Progenitor cell of endocrine pancreas (in vitro differentiated cells): ENCODE data around the gene DIAPH2. TPM values are rescaled to one million over a fixed set of nuclear protein-coding genes. Genes with fewer than 3 reads are reported as not detected.

Experiments
- DNase-seq: peaks from one replicate; pipeline ENCODE4 v3.0.0; 2021; ENCODE audit warnings: low spot score; ENCODE audit not compliant: unreplicated experiment
- H3K27ac Mint-ChIP-seq: 2 replicates; pipeline ENCODE4 v1.8.0; 2021; ENCODE audit warnings: mild to moderate bottlenecking, moderate library complexity, mixed read lengths
- H3K27me3 Mint-ChIP-seq: 2 replicates; pipeline ENCODE4 v1.8.0; 2021; ENCODE audit warnings: mixed read lengths
- H3K36me3 Mint-ChIP-seq: 2 replicates; pipeline ENCODE4 v1.8.0; 2022; ENCODE audit warnings: mixed read lengths; ENCODE audit not compliant: insufficient read depth
- H3K4me1 Mint-ChIP-seq: 2 replicates; pipeline ENCODE4 v1.8.0; 2021; ENCODE audit warnings: low read depth, mixed read lengths
- H3K4me3 Mint-ChIP-seq: 2 replicates; pipeline ENCODE4 v1.8.0; 2021; ENCODE audit warnings: low read depth, mild to moderate bottlenecking, moderate library complexity, mixed read lengths
- H3K9me3 Mint-ChIP-seq: 2 replicates; pipeline ENCODE4 v1.8.0; 2021; ENCODE audit warnings: low read depth, mixed read lengths
- total RNA-seq: library from RNA; stranded (reverse); gene quantifications from 2 replicates; pipeline ENCODE4 v1.2.1, GENCODE V29; 2021
- TF ChIP-seq, protein P1 (sequence below): fragments of 200-600 bp; sonication (generic); IDR thresholded peaks from one replicate; pipeline ENCODE4 v1.5.0; 2021; ENCODE audit warnings: antibody characterized with exemption, mild to moderate bottlenecking; ENCODE audit not compliant: unreplicated experiment

DIAPH2 gene
- total RNA-seq, 1 donor from 2014 or later = 29.7 TPM

DNA sequence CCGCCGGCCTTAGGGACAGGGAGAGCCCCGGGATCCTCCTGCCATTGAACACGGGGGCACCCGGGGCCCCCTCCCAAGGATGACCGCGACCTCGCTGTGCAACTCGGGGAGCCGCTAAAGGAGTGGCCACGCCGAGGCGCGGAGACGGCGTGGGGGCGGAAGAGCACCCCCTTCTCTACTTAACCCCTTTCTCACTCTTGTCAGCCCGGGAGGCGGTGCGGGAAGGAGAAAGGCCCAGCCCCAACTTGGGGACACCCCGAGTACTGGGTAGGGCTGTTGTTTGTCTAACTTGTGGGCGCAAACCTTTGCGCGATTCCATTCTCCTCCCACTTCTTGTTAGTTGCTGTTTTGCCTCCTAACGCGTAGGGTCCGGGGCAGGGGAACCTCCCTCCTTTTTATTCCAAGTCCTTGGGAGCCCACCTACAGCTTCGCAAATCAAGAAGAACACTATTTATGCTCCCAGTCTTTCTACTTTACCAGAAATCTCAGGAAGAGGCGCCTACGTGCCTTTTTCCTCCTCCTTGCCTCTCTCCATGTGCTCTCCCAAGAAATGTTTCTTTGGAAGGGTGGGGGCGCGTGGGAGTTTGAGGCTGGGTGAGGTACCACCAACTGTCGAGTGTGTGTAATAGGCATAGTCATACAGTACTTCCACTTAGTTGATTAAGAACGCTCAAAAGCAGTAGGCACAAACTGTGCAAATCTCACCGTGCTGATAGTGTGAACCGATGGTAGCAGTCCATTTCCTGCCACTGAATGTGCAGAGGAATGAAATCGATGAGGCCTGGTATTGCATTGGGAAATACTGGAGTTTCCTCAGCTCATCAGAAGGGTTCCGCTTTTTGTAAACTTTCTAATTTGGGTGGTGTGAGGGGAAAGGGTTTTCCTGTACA is 813 bp downstream of the DIAPH2 start:
- peak; percentile 10 for DNase-seq
- Mint-ChIP-seq H3K9me3 (no peaks in the 10 kb centered on the region), H3K4me3 (peak overlapping the region; percentile 98), H3K4me1 (peaks cover 22% of the 10 kb centered on the region), H3K27ac (peak overlapping the region; percentile 92), H3K27me3 (no peaks in the 10 kb centered on the region), H3K36me3 (peaks cover 1% of the 10 kb centered on the region)
- TF ChIP-seq, protein P1, sequence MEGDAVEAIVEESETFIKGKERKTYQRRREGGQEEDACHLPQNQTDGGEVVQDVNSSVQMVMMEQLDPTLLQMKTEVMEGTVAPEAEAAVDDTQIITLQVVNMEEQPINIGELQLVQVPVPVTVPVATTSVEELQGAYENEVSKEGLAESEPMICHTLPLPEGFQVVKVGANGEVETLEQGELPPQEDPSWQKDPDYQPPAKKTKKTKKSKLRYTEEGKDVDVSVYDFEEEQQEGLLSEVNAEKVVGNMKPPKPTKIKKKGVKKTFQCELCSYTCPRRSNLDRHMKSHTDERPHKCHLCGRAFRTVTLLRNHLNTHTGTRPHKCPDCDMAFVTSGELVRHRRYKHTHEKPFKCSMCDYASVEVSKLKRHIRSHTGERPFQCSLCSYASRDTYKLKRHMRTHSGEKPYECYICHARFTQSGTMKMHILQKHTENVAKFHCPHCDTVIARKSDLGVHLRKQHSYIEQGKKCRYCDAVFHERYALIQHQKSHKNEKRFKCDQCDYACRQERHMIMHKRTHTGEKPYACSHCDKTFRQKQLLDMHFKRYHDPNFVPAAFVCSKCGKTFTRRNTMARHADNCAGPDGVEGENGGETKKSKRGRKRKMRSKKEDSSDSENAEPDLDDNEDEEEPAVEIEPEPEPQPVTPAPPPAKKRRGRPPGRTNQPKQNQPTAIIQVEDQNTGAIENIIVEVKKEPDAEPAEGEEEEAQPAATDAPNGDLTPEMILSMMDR = no peak

DNA sequence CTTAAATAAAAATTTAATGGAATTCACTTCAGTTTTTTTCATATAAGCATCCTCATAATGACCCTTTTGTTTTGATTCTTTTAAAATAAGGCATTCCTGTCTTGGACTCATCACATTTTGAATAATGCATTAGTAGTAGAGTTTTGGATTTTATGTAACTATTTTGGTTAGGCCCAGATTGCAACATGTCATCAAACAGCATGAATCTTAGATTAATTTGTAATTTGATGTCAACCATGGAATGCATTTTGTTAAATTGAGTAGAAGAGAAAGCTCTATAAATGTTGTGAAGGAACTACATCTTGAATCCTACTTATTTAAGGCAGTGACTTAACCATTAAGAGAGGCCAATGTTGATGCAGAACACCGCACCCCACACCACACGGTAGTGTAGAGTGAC is 3.1 kb downstream of the DIAPH2 start:
- TF ChIP-seq, protein P1 = no peak
- Mint-ChIP-seq H3K9me3 (no peaks in the 10 kb centered on the region), H3K27ac (no peak overlapping the region), H3K4me1 (peaks cover 23% of the 10 kb centered on the region), H3K4me3 (no peak overlapping the region), H3K36me3 (peaks cover 1% of the 10 kb centered on the region), H3K27me3 (no peaks in the 10 kb centered on the region)
- no peak for DNase-seq

DNA sequence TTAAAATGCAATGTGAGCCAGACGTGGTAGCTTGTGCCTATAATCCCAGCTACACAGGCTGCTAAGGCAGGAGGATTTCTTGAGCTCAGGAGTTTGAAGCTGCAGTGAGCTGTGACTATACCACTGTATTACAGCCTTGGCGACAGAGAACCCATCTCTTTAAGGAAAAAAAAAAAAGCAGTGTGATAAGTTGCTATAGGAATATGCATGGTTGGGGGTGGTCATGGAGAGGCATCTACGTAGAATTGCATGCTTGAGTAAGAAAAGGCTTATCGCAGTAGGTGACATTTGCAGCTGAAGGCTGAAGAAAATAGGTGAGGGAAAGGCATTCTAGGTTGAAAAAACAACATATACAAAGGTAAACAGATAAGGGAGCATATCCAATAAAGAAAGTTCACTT is 4.1 kb downstream of the DIAPH2 start:
- Mint-ChIP-seq H3K36me3 (peaks cover 1% of the 10 kb centered on the region), H3K4me1 (peaks cover 29% of the 10 kb centered on the region), H3K9me3 (no peaks in the 10 kb centered on the region), H3K4me3 (no peak overlapping the region), H3K27ac (no peak overlapping the region), H3K27me3 (no peaks in the 10 kb centered on the region)
- no peak for DNase-seq
- TF ChIP-seq, protein P1 = no peak

DNA sequence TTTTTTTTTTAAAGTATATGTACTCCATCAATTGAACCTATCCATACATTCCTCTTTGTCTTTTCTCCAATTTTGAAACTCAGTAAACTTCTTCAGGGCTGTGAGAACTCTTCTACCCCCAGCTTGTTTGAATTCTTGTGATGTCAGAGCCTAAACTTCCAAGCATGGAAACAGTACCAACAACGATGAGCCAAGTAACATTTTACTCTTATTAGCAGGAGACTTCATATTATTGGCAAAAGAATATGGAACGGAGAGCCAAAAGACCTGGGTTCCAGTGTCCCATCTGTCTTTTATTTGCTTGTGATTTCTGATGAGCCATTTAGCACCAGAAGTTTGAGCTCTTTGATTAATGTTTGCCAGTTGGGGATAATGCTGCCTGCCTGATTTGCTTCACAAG is 5.3 kb downstream of the DIAPH2 start:
- Mint-ChIP-seq H3K4me1 (peaks cover 26% of the 10 kb centered on the region), H3K9me3 (no peaks in the 10 kb centered on the region), H3K27ac (no peak overlapping the region), H3K36me3 (peaks cover 1% of the 10 kb centered on the region), H3K27me3 (no peaks in the 10 kb centered on the region), H3K4me3 (no peak overlapping the region)
- TF ChIP-seq, protein P1 = no peak
- no peak for DNase-seq

DNA sequence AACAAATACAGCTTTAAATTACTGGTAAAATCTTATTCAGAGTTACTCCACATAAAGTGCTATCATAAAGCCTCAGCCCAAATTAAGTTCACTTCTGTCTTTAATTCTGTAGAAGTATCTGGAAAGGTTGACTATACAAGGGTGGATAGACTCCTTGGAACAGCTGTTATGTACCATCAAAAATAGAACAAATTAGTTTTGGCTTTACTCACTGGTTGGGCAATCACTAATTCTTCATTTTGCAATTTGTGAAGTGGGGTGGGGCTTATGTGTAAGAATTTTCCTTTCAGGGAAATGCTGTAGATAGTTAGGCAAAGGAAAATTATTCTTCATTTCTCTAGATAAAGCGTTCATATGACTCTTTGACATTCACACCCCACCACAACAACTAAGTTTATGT is 7.8 kb downstream of the DIAPH2 start:
- H3K36me3 Mint-ChIP-seq = peaks cover 3% of the 10 kb centered on the region
- no peak overlapping the region for H3K27ac Mint-ChIP-seq
- no peak overlapping the region for H3K4me3 Mint-ChIP-seq
- TF ChIP-seq, protein P1 = no peak
- no peaks in the 10 kb centered on the region for H3K9me3 Mint-ChIP-seq
- peaks cover 17% of the 10 kb centered on the region for H3K4me1 Mint-ChIP-seq
- no peaks in the 10 kb centered on the region for H3K27me3 Mint-ChIP-seq
- no peak for DNase-seq
